GM19372 (cell line): ENCODE data around the gene JPH2.

Source experiments
- ATAC-seq: cut with Tn5 transposase; IDR thresholded peaks from one replicate; pipeline ENCODE4 v1.9.1; 2021; ENCODE audit warnings: mild to moderate bottlenecking, low read depth, moderate library complexity; ENCODE audit not compliant: unreplicated experiment

Gene JPH2

GRCh38 chr20:44166008-44166407, 21.0 kb downstream of the JPH2 start:
- no peak for ATAC-seq

- ATAC-seq = no peak
Measured at GRCh38 chr20:44160133-44160532, 26.9 kb downstream of the JPH2 start.

DNA sequence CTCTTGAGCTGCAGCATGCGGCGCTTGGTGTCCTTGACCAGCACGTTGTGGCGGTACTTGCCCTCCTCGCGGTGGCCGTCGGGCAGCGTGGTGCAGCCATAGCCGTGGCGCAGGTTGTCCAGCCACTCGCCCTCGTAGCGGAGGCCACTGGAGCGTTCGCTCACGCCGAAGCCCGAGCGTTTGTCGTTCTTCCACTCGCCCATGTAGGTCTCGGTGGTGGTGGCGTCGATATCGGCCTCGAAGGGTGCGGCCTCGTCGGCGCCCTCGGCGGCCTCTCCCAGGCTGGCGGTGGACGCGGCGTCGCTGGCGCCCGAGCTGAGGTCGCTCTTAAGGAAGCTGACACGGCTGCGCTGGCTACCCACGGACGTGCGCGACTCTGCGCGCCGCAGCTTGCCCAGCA, 27.3 kb downstream of the JPH2 start:
- ATAC-seq = no peak

- no peak for ATAC-seq
Measured at GRCh38 chr20:44159125-44159524, 27.9 kb downstream of the JPH2 start.

DNA sequence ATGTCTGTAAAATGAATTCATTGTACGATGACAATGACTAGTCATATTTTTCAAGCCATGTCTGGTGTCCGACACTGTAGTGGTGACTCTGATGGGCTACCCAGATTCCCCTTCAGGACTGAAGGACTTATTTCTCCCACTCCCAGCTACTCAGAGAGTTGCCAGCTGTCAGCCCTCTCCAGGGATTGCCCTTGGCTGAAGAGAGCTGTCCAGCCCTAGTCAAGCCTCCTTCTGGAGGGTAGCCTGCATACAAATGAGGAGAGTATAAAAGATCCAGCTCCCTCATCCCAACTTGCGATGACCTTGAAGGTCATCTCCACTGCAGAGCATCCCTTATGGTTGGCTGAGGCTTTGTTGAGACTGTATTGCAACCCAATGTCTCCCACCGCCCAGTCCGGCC, 29.9 kb downstream of the JPH2 start:
- ATAC-seq = no peak

- ATAC-seq = no peak
Measured at GRCh38 chr20:44154521-44155001, 32.4 kb downstream of the JPH2 start.

DNA sequence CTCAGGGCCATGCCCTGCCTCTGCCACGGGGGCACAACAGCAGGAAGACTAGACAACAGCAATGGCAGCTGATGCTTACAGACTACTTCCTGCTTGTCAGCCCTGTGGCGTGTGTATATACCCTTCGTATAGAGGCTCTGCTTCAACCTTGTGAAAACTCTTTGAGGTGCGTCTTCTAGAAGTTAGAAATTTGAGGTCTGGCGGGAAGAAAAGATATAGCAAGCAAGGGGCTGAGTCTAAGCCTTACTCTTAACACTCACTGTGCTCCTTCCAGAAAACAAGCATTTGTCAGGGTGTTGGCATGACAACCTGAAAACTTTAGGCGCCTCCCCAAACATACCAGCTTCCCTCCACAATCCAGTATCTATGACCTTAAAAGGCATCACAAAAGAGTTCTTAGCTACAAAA, 33.3 kb downstream of the JPH2 start:
- no peak for ATAC-seq

DNA sequence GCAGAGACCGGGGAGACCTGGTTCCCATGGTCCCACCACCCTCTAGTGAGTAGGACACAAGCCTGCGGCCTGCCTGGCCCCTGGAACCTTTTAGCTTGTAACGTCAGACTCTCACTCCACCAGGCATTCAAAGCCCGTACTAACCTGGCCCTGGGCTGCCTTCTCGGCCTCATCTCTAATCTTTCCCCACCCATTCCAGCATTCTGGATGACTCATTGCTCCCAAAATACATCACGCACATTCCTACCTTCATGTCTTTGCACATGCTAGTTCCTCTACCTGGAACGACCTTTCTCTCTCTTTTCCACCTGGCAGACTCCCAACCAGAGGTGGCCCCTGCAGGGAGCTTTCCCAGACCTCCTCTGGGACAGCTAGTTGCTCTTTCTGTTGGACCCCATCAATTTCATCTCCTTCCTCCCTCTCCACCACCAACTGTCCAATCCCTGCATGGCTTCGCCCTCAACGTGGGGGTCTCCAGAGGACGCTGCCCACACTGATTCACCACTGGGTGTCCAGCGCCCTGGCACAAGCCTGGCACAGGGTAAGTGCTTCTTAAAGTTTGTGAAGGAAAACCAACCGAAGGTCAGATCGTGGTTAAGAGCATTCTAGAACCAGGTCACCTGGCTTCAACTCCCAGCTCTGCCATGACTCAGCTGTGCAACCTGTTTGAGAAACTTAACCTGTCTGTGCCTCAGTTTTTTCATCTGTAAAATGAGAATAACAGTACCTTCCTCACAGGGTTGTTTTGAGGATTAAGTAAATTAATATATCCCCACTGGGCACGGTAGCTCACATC, 35.2 kb downstream of the JPH2 start:
- no peak for ATAC-seq

- no peak for ATAC-seq
Measured at GRCh38 chr20:44146272-44146671, 40.7 kb downstream of the JPH2 start.

DNA sequence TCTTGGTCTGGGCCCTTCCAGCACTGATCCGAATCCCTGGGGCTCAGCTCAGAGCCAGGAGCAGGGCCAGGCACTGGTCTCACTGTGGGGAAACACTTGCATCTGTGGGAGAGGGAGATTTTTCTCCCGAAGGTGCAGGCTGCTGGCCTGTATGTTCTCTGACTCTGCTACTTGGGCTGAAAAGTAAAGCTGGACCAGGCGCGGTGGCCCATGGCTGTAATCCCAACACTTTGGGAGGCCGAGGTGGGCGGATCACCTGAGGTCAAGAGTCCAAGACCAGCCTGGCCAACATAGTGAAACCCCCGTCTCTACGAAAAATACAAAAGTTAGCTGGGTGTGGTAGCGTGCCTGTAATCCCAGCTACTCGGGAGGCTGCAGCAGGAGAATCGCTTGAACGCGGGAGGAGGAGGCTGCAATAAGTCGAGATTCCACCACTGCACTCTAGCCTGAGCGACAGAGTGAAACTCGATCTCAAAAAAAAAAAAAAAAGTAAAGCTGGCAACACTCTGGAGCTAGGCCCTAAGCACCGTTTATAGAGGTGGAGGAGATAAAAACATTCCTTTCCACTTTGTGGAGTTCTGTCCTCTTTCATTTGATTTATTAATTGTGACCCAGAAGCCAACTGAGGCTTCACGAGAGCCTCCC, 41.7 kb downstream of the JPH2 start:
- no peak for ATAC-seq

- no peak for ATAC-seq
Measured at GRCh38 chr20:44143936-44144335, 43.1 kb downstream of the JPH2 start.

DNA sequence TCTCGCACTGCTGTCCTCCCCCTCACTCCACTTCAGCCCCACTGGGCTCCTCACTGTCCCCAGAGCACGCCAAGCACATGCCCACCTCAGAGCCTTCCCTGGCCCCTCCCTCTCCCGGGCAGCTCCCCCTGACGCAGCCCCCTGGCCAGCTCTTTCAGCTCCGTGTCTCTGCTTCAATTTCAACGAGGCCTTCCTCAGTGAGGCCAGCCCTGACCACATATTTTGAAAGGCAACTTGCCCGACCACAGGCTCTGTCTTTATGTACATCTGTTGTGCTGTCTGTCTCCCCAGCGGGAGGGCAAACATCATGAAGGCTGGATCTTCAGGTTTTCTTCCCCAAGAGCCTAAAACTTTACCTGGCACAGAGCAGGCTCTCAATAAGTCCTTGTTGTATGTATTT, 44.6 kb downstream of the JPH2 start:
- no peak for ATAC-seq

DNA sequence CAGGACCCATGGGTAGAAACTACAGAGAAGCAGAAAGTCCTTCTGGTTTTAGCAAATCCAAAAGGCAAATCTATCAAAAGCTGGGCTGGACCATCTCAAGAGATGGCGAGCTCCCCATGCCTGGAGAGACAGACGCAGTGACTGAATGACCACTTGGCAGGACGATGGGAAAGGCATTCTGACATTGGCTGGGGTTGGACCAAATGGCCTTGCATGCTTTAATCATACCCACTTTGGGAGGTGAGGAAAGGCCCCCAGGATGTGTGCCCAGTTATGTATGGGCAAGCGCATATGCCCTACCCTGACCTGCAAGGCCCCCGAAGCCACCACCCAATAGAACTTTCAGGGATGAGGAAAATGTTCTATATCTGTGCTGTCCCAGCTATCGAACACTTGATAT, 45.1 kb downstream of the JPH2 start:
- ATAC-seq = no peak

DNA sequence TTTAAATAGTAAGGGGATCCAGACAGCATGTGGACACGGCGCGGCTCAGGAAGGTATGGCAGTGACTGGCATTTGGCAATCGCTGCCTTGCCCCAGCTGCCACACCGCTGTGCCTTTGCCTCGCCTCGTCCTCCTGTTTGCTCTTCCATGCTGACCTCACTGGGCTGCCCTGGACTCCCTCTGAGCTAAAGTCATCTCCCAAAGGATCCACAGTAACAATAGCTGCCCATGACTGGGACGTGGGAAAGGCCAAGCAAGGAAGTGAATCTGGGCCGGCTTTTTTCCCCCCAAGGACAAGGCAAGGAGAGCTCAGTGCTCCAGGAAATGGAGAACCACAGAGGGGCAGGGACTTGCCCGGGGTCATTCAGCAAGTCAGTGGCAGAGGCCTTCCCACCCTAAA, 48.1 kb downstream of the JPH2 start:
- ATAC-seq = no peak

DNA sequence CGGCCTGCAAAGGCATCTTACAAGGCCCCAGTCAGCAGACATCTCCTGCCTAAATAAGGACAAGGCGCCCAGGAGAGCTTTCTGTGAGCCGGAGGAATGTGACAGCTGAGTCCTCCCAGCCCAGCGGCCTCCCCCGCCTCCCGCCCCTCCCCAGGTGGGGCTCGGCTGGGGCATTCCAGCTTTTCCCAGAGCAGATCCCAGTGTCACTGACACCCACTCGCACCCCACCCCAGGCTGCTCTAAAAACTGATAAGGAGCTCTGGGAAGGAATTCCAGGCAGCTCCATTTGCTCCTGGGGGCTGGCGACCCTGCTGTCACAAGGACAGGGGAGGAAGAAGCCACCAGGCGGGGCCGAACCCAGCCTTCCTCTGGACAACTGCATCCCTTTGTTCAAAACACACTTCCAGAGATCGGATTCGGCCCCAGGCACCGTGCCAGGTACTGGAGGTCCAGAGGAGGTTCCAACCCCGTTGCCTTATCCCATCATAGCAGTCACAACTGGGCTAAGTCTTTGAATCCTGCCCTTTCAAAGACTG, 49.7 kb downstream of the JPH2 start:
- ATAC-seq = no peak

- no peak for ATAC-seq
Measured at GRCh38 chr20:44136579-44137265, 50.3 kb downstream of the JPH2 start.

- no peak for ATAC-seq
Measured at GRCh38 chr20:44135417-44136204, 51.4 kb downstream of the JPH2 start.

- ATAC-seq = no peak
Measured at GRCh38 chr20:44135012-44135412, 52.0 kb downstream of the JPH2 start.

DNA sequence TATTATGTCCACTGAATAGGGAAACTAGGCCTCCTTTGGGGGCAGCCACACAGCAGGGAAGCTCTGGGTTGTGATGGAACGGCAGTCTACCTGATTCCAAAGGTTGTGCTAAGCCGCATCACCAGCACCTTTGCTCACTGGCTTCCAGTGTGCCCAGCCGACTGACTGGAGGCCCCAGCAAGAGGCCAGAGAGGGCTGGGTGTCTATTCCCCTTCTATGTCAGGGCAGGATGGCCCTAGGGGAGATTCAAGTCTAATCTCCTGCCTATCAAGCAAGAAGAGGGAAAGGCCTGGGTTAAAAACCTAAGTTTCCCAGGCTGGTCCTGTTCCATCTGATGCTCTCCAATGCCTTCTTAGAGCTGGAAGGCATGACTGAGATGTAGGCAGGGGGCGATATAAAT, 53.6 kb downstream of the JPH2 start:
- no peak for ATAC-seq

DNA sequence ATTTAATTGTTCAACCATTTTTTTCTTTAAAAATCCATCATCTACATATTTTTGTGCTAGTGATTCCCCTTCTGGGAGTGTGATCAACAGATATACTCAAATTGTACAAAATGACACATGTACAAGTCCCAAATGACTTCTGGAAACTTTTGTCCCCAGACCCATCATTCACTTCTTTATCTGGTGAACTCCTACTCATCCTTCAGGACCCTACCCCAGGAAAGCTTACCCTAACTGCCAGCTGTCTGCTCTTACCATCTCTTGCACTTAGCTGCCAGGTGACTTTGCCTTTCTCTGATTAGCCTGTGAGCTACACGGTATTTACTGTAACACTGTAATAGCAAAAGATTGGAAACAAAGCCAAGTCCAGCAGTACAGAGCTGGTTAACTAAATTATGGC, 55.3 kb downstream of the JPH2 start:
- ATAC-seq = no peak
